ENCODE measurements around the gene SLC34A2. TPM values are rescaled to one million over a fixed set of nuclear protein-coding genes. Genes with fewer than 3 reads are reported as not detected.

The SLC34A2 gene
- total RNA-seq, result not detected in 2 replicates

GRCh38 chr4:25654971-25655963 is at the start of gene SLC34A2:
Gene SLC34A2, plus strand, starts transcription at chr4:25655851. Its CDS starts 6,650 bp downstream, at chr4:25662501.

Other genes with a start within 250 kb of the SLC34A2 start
- gene SEL1L3, start 207.1 kb downstream of the SLC34A2 start, total RNA-seq, result 80.5 and 121 TPM in 2 replicates